Fibroblast of the aortic adventitia (primary cell): Measurements from ENCODE around the gene WNK1. TPM values are rescaled to one million over a fixed set of nuclear protein-coding genes. Genes with fewer than 3 reads are reported as not detected.

Experiments
- DNase-seq: peaks from one replicate; pipeline ENCODE4 v3.0.0-alpha.2; 2010; ENCODE audit warnings: low read depth
- H3K4me3 ChIP-seq: 2 replicates; pipeline ENCODE4 v1.5.1; 2011; ENCODE audit warnings: low read depth, mild to moderate bottlenecking, control low read depth, low read length, moderate library complexity
- CTCF ChIP-seq: IDR thresholded peaks from 2 replicates; pipeline ENCODE4 v1.5.1; 2011; ENCODE audit warnings: mild to moderate bottlenecking, low read length, control low read depth, inconsistent platforms; ENCODE audit not compliant: insufficient read depth
- total RNA-seq: library from RNA; depleted of rRNA; stranded (reverse); fragments of >200 nt; gene quantifications from 2 replicates; pipeline ENCODE4 v1.2.3, GENCODE V29; 2012; ENCODE audit warnings: low replicate concordance

Gene WNK1
- total RNA-seq, 1 donor: 91.7 TPM

GRCh38 chr12:790608-791007 is 38.2 kb downstream of the WNK1 start:
- no peak overlapping the region for H3K4me3 ChIP-seq
- TF ChIP-seq CTCF: no peak
- DNase-seq: no peak

GRCh38 chr12:793037-793436 is 40.7 kb downstream of the WNK1 start:
- H3K4me3 ChIP-seq: no peak overlapping the region
- no peak for DNase-seq
- no peak for TF ChIP-seq CTCF

- DNase-seq: no peak
- no peak overlapping the region for H3K4me3 ChIP-seq
- TF ChIP-seq CTCF: no peak
Measured at GRCh38 chr12:793711-794110, 41.3 kb downstream of the WNK1 start.

DNA sequence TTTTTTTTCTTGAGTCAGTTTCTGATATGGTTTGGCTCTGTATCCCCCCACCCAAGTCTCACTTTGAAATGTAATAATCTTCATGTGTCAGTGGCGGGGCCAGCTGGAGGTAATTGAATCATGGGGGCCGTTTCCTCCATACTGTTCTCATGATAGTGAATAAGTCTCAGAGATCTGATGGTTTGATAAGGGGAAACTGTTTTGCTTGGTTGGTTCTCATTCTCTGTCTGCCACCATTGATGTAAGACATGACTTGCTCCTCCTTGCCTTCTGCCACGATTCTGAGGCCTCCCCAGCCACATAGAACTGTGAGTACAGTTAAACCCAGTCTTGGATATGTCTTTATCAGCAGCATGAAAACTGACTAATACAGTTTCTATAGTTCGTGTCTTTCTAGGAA is 42.9 kb downstream of the WNK1 start:
- no peak overlapping the region for H3K4me3 ChIP-seq
- DNase-seq: no peak
- no peak for TF ChIP-seq CTCF

DNA sequence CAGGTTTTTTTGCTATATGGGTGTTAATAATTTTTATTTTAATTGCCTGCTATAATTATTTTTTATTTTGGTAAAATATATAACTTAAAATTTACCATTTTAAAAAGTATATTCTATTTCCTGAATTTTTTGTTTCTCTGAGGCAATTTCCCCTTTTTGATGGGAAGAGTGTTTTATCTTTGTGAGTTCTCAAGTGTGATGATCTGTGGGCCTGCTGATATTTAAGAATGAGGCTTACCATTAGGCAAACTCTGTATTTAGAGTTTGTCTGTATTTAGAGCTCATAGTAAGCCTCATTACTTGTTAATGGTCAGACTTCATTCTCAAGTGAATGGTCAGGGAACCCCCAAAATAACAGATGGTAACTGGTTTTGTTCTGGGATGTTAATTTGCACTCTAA is 48.0 kb downstream of the WNK1 start:
- TF ChIP-seq CTCF: no peak
- DNase-seq: no peak
- H3K4me3 ChIP-seq: no peak overlapping the region

DNA sequence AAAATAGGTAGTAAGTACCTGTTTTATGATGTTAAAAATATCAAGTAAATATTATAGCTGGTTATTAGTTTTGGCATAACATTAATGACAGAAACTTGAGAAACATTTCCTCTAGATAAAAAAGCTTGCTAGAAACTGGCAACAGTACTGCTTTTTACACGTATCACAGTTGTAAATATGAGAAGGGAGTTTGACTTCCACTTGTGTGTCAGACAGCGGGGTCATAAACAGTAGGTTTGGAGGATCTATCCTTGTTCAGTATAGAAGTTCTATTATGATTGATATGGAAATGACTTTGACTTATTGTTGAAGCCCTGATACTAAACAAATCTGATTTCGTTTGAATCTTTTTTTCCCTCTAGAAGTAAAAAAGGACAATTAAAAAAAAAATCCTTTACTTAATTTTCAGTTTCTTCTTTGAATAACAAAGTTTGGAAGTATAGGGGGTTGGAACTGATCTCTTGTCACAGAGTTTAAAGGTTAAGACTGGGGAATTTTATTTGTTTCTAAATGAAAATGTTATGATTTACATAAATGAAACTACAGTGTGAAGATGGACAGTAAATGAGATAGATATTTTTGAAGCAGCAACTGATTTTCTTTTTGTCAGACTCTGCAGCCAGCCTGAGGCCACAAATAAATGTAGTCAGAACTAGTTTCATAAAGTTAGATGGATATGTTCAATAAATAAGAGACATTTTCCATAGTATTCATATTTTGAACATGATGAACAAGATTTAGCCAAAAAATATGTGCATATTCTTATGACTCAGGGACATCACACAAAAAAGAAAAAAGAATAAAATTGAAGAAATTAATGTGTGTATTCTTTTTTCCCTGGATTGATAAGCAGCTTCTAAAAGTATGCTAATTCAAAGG is 50.1 kb downstream of the WNK1 start:
- peak; percentile 42 for DNase-seq
- TF ChIP-seq CTCF: no peak
- no peak overlapping the region for H3K4me3 ChIP-seq
